ENCODE measurements around the gene UBE2I. TPM values are rescaled to one million over a fixed set of nuclear protein-coding genes. Genes with fewer than 3 reads are reported as not detected.

UBE2I gene
- 50.5 and 64.1 TPM in 2 replicates for total RNA-seq

GRCh38 chr16:1308977-1309885 is at the start of gene UBE2I:
UBE2I (plus strand) TSS chr16:1309636; CDS start chr16:1314031, 4,395 bp downstream.

GRCh38 chr16:1333149-1333812 is 23.8 kb downstream of the UBE2I start, which contains the start of gene BAIAP3:
BAIAP3 (plus strand) TSS chr16:1333645; CDS start chr16:1338550, 4,905 bp downstream.

GRCh38 chr16:1351582-1352362 is 42.3 kb downstream of the UBE2I start, which contains the start of the genes GNPTG and TSR3:
GNPTG (plus strand) TSS chr16:1351931; CDS start chr16:1351966, 35 bp downstream.
TSR3 (minus strand) TSS chr16:1351878; CDS start chr16:1351804, 74 bp downstream.

Other genes with a start within 250 kb of the UBE2I start
- gene SSTR5, start 236.9 kb upstream of the UBE2I start, total RNA-seq, result not detected in 2 replicates
- not detected in 2 replicates for gene C1QTNF8, start 213.4 kb upstream of the UBE2I start, total RNA-seq
- gene CACNA1H, start 156.5 kb upstream of the UBE2I start, total RNA-seq, result 1.2 and 3.0 TPM in 2 replicates
- not detected in 2 replicates for gene TPSG1, start 84.4 kb upstream of the UBE2I start, total RNA-seq
- not detected in 2 replicates for gene TPSB2, start 79.5 kb upstream of the UBE2I start, total RNA-seq
- not detected in 2 replicates for gene TPSAB1, start 68.9 kb upstream of the UBE2I start, total RNA-seq
- not detected in 2 replicates for gene TPSD1, start 53.6 kb upstream of the UBE2I start, total RNA-seq
- 0.65 and 0.89 TPM in 2 replicates for gene BAIAP3, start 24.0 kb downstream of the UBE2I start, total RNA-seq
- gene TSR3, start 42.2 kb downstream of the UBE2I start, total RNA-seq, result 47.3 and 61.8 TPM in 2 replicates
- gene GNPTG, start 42.3 kb downstream of the UBE2I start, total RNA-seq, result 42.8 and 59.7 TPM in 2 replicates
- 14.3 and 17.2 TPM in 2 replicates for gene UNKL, start 105.1 kb downstream of the UBE2I start, total RNA-seq
- gene UQCC4, start 111.1 kb downstream of the UBE2I start, total RNA-seq, result 9.0 and 9.8 TPM in 2 replicates
- not detected in 2 replicates for gene PERCC1, start 121.4 kb downstream of the UBE2I start, total RNA-seq
- 0.30 and 0.32 TPM in 2 replicates for gene CCDC154, start 134.9 kb downstream of the UBE2I start, total RNA-seq
- gene CLCN7, start 165.4 kb downstream of the UBE2I start, total RNA-seq, result 73.9 and 75.6 TPM in 2 replicates
- gene PTX4, start 179.3 kb downstream of the UBE2I start, total RNA-seq, result not detected in 2 replicates
- gene TELO2, start 183.7 kb downstream of the UBE2I start, total RNA-seq, result 12.8 and 15.4 TPM in 2 replicates
- 1.4 and 4.8 TPM in 2 replicates for gene TMEM204, start 224.0 kb downstream of the UBE2I start, total RNA-seq